Type B pancreatic cell (in vitro differentiated cells): ENCODE data around the gene PIK3R6. TPM values are rescaled to one million over a fixed set of nuclear protein-coding genes. Genes with fewer than 3 reads are reported as not detected.

Source experiments
- DNase-seq: peaks from one replicate; pipeline ENCODE4 v3.0.0; 2021; ENCODE audit warnings: mixed read lengths; ENCODE audit not compliant: unreplicated experiment; ENCODE audit errors: extremely low spot score
- H3K27ac Mint-ChIP-seq: 2 replicates; pipeline ENCODE4 v1.8.0; 2021; ENCODE audit warnings: mild to moderate bottlenecking, mixed read lengths
- H3K27me3 Mint-ChIP-seq: 2 replicates; pipeline ENCODE4 v1.8.0; 2021; ENCODE audit warnings: mixed read lengths
- H3K36me3 Mint-ChIP-seq: 2 replicates; pipeline ENCODE4 v1.8.0; 2021; ENCODE audit warnings: mixed read lengths
- H3K4me1 Mint-ChIP-seq: one replicate; pipeline ENCODE4 v1.8.0; 2021; ENCODE audit warnings: mixed read lengths; ENCODE audit not compliant: unreplicated experiment
- H3K4me3 Mint-ChIP-seq: 2 replicates; pipeline ENCODE4 v1.8.0; 2021; ENCODE audit warnings: mild to moderate bottlenecking, mixed read lengths
- H3K9me3 Mint-ChIP-seq: 2 replicates; pipeline ENCODE4 v1.8.0; 2021; ENCODE audit warnings: mixed read lengths
- CTCF ChIP-seq: fragments of 200-600 bp; sonication (generic); conservative IDR thresholded peaks from 2 replicates; pipeline ENCODE4 v1.5.0; 2021; ENCODE audit warnings: antibody characterized with exemption, mild to moderate bottlenecking
- long read RNA-seq: library from polyadenylated mRNA; unstranded; transcript quantifications from one replicate; pipeline ENCODE4 v2.0.0, GENCODE V29; 2020
- total RNA-seq: library from RNA; stranded (reverse); gene quantifications from 2 replicates; pipeline ENCODE4 v1.2.1, GENCODE V29; 2021; ENCODE audit warnings: low replicate concordance

Gene PIK3R6
- total RNA-seq: not detected in 2 replicates
- long read RNA-seq: 0 reads

DNA sequence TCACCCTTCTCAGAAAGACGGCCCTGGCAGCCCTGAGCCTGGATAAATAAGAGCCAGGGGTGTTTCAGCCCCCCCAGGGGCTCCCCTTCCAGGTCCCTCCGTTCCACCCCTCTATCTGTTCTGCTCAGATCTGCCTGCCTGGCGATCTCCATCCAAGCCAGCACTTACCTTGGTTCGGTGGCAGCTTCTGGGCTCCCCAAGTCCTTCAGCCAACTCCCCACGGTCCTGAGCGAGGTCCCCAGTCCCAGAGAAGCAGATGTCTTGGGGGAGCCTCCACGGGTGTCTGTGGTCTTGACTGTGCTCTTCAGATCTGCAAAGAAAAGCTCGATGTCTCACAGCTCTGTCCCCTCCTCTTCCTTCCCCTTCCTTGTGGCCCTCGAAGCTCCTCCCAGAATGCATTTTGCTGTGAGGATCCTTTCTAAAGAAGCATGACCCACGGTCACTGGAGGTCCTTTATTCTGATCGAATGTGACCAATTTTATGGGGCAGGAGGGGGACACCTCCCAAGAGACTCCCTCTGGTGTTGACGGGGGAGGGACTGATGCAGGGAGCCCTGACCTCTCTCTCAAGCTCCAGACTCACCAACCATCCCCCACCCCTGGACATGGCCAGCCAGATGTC, at the start of gene PIK3R6:
PIK3R6 (minus strand) TSS at position 314 of the 621 bp plus-strand sequence. CDS start 17,880 bp downstream, outside the sequence.
- H3K9me3 Mint-ChIP-seq: no peaks in the 10 kb centered on the region
- no peak for DNase-seq
- peaks cover 34% of the 10 kb centered on the region for H3K27me3 Mint-ChIP-seq
- no peak for TF ChIP-seq CTCF
- H3K4me3 Mint-ChIP-seq: no peak within 1 kb of the TSS
- no peaks in the 10 kb centered on the region for H3K4me1 Mint-ChIP-seq
- no peak within 1 kb of the TSS for H3K27ac Mint-ChIP-seq
- H3K36me3 Mint-ChIP-seq: no peaks in the 10 kb centered on the region

DNA sequence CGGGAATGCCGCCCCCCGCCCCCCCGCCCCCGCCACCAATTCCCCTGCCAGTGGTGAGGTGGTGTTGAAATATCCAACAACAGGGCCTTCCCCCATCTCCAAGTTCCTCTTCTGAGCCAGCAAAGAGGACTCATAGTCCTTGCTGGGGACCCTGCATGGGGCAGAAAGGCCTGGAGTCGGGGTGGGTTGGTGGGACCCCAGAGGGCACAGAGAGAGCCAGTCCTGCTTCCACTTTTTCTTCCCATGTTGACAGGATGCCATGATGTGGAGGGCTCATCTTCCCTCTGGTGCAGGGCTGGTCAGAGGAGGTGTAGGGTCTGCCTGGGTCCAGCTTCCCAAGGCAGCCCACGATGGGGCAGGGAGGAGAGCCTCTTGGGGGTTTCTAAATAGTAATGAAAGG, 49.0 kb upstream of the PIK3R6 start:
- H3K27me3 Mint-ChIP-seq: peaks cover 21% of the 10 kb centered on the region
- H3K9me3 Mint-ChIP-seq: no peaks in the 10 kb centered on the region
- no peaks in the 10 kb centered on the region for H3K36me3 Mint-ChIP-seq
- H3K27ac Mint-ChIP-seq: no peak overlapping the region
- H3K4me1 Mint-ChIP-seq: no peaks in the 10 kb centered on the region
- peak; percentile 51 for DNase-seq
- no peak overlapping the region for H3K4me3 Mint-ChIP-seq
- no peak for TF ChIP-seq CTCF

GRCh38 chr17:8914554-8914953, 47.1 kb upstream of the PIK3R6 start:
- peak; percentile 57 for DNase-seq
- no peaks in the 10 kb centered on the region for H3K36me3 Mint-ChIP-seq
- no peaks in the 10 kb centered on the region for H3K4me1 Mint-ChIP-seq
- H3K27ac Mint-ChIP-seq: no peak overlapping the region
- peaks cover 32% of the 10 kb centered on the region for H3K27me3 Mint-ChIP-seq
- no peaks in the 10 kb centered on the region for H3K9me3 Mint-ChIP-seq
- no peak overlapping the region for H3K4me3 Mint-ChIP-seq
- TF ChIP-seq CTCF: no peak

- no peaks in the 10 kb centered on the region for H3K36me3 Mint-ChIP-seq
- H3K4me1 Mint-ChIP-seq: no peaks in the 10 kb centered on the region
- no peaks in the 10 kb centered on the region for H3K9me3 Mint-ChIP-seq
- no peak overlapping the region for H3K4me3 Mint-ChIP-seq
- no peak for DNase-seq
- no peak overlapping the region for H3K27ac Mint-ChIP-seq
- H3K27me3 Mint-ChIP-seq: peaks cover 33% of the 10 kb centered on the region
- no peak for TF ChIP-seq CTCF
These were observed 46.4 kb upstream of the PIK3R6 start for GRCh38 chr17:8913879-8914278.

DNA sequence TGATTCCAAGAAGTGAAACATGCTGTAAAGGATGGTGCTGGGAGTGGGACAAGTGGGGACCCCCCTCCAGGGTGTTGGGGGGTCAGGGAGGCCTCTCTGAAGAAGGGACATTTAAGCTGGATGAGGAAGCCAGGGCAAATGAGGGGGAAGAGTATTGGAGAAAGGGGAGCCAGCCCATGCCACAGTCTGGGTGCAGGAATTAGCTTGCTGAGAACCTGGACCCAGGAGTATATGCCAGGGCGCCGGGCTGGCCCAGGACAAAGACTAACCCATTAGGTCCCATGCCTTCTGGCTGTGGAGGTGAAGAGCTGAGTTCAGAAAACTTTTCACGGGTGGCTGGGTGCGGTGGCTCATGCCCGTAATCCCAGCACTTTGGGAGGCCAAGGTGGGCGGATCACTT, 45.6 kb upstream of the PIK3R6 start:
- H3K4me1 Mint-ChIP-seq: no peaks in the 10 kb centered on the region
- peaks cover 38% of the 10 kb centered on the region for H3K27me3 Mint-ChIP-seq
- TF ChIP-seq CTCF: no peak
- H3K27ac Mint-ChIP-seq: no peak overlapping the region
- no peak for DNase-seq
- H3K4me3 Mint-ChIP-seq: no peak overlapping the region
- no peaks in the 10 kb centered on the region for H3K36me3 Mint-ChIP-seq
- no peaks in the 10 kb centered on the region for H3K9me3 Mint-ChIP-seq
